Activated T-cell treated with anti-CD3 and anti-CD28 coated beads for 4 hours (primary cell): ENCODE measurements around the gene CSF3R.
"Not testable (repeated sequence)": the region's sequence is repeated elsewhere in the genome, so short reads cannot be mapped to it uniquely, and the experiment has no call there.

Experiments used
- DNase-seq: peaks from one replicate; pipeline ENCODE4 v3.0.0-alpha.2; 2020

Gene CSF3R

GRCh38 chr1:36512842-36513241, 30.1 kb upstream of the CSF3R start:
- DNase-seq = no peak

DNA sequence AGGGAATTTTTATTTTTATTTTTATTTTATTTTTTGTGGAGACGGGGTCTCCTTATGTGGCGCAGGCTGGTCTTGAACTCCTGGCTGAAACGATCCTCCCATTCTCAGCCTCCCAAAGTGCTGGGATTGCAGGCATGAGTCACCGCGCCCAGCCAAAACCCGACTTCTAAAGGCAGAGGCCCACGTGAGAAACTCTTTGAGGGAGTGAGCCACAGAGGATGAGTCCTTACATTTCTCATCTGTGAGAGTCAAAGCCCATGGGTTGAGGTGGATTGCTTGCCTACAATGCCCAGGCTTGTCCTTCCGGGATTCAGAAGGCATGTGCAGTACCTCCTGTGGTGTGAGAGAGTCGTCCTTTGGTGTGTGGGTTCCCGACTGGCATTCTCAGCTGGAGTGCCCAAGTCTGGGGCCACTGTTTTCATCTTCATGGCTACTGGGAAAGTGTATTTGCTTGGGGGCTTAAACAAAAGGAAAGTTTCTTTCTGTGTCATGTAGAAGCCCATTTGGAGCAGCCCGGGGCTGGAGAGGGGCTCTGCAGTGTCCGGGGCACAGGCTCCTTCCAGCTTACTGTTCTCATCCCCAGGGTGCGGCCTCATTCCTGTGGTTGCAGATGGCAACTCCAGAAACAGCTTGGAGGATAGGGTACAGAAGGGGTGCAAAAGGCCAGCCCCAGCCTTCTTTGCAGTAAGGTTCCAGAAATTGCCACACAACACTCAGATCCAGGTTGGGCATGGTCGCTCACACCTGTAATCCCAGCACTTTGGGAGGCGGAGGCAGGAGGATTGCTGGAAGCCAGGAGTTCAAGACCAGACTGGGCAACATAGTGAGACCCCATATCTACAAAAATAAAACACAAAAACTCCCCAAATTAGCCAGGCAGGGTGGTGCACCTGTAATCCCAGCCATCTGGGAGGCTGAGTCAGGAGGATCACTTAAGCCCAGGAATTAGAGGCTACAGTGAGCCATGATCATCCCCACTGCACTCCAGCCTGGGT, 29.4 kb upstream of the CSF3R start:
- no peak for DNase-seq

DNA sequence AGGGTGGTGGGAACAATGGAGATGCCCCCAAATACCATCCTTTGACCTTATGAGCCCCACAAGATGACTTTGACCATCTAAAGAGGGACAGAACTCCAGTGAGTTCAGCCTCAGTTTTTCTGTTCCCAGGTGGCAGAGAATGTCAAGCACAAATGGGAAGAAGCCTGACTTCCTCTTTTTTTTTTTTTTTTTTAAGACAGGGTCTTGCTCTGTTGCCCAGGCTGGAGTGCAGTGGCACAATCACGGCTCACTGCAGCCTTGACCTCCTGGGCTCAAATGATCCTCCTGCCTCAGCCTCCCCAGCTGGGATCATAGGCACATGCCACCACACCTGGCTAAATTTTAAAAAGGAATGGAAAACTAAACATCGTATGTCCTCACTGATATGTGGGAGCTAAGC, 28.5 kb upstream of the CSF3R start:
- not testable (repeated sequence) for DNase-seq

DNA sequence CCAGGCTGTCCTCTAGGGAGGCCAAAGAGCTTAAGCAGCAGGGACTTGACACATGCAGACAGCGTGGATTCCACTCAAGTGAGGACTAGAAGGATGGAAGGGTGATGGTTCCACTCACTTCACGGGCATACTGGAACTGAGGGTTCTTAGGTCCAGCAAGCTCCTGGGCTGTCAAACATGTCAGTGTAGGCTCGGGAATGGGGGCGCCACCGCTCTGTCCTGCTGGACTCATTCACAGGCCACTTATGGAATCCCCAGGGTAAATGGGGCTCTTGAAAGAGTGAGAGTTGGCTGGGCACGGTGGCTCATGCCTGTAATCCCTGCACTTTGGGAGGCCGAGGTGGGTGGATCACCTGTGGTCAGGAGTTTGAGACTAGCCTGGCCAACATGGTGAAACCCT, 27.7 kb upstream of the CSF3R start:
- DNase-seq = no peak

DNA sequence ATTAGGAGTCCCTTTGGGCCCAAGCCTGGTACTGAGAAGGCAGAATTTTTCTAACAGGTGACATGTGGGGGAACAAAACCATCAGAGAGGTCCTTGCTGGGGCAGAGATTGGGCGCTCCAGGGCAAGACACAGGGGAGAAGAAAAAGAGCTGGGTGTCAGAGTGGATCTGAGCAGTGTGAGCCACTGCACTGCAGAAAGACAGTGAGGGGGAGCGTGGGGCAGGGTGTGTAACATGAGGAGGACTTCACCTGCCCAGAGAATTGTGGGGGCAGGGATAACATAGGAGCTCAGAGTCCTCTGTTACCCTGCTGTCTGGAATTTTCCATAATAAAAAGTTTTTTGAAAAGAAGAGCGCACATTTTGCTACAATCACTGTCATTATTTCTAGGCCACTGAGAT, 25.5 kb upstream of the CSF3R start:
- DNase-seq = no peak

DNA sequence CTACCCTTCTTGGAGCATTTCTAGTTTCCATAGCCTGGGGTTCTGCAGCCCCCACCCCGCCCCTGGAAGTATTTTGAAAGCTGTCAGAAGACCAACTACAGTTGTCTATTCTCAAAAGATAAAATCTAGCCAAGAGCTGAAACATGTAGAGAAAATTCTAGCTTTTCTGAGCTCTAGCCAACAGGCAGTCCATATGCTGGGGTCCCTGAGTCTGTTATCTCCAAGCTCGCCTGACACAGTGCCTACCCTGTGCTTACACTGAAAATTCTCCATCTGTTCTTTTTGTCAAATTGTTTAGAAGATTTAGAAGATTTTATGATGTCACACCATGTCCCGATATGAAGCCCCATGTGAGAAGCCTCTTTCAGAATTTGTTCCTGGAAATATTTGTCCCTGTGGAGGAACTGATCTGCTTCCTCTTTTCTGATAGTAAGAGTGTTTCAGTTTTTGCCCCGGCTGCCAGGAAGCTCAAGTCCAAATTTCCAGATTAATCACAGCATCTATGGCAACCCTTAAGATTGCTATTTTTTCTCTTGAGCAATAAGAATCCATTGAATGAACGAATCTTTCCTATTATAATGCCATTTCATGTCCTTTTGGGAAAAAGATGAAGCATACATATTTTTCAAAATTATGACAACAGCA, 23.7 kb upstream of the CSF3R start:
- no peak for DNase-seq

DNA sequence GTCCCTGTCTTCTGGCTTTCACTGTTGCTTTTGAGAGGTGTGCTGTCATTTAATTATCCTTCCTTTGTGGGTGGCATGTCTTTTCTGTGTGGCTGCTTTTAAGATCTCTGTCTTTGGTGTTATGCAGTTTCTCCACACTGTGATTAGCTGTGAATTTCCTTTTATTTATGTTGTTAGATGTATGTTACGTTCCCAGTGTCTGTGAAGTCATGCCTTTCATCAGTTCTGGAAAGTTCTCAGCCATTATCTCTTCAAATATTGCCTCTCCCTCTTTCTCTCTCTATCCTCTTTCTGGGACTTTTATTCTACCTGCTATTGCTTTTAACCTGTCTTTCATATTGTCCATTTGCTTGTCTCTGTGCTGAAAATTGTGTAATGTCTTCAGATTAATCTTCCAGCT, 21.0 kb upstream of the CSF3R start:
- DNase-seq = no peak

DNA sequence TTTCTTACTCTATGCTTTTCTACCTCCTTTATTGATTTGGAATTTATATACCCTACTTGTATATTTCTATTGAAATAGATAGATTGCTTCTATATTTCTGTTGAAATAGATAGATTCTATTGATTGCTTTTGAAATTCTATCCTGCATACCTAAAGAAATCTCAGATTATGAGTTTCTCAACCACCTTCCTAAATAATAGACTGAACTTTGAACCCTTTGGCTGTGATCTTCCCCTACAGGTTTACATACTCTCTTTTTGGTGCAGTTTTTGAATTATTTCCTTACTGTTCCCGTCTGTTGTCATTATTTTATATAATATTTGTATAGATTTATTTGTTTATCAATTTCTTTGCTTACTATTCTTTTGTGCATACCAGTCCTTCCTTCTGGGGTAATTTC, 20.4 kb upstream of the CSF3R start:
- DNase-seq = no peak

DNA sequence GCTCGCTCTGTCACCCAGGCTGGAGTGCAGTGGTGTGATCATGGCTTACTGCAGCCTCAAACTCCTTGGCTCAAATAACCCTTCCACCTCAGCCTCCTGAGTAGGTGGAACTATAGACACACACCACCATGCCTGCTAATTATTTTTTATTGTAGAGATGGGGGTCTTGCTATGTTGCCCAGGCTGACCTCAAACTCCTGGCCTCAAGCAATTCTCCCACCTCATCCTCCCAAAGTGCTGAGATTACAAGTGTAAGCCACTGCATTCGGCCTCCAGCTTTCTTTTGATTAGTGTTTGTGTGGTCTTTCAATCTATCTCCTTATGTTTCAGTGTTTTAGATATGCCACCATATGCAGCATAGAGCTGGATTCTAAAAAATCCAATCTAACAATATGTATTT, 19.9 kb upstream of the CSF3R start:
- no peak for DNase-seq

DNA sequence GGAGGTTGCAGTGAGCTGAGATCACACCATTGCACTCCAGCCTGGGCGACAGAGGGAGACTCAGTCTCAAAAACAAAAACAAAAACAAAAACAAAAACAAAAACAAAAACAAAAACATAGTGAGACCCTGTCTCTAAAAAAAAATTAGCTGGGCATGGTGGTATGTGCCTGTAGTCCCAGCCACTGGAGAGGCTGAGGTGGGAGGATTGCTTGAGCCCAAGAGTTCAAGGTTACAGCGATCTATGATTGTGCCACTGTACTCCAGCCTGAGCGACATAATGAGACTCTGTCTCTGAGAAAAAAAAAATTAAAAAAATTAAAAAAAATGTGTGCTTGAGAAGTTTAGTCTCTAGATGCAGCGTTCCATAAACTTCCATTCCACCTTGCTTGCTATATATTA, 19.2 kb upstream of the CSF3R start:
- not testable (repeated sequence) for DNase-seq

DNA sequence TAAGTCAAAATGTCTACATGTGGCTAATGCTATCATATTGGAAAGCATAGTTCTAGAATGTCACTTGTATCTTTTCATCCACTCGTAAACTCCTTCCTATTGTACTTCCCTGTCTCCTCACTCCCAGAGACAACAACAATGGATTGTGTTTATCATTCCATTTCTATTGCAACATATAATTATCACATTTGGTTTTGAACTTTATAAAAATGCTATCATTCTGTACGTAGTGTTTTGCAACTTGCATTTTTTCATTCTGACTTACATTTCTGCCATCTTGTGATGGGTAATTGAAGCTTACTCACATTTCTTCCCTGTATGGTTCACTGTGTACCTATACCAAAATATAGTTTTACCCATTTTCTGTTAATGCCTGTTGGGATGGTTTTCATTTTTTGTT, 14.5 kb upstream of the CSF3R start:
- no peak for DNase-seq

GRCh38 chr1:36494971-36495370, 12.3 kb upstream of the CSF3R start:
- no peak for DNase-seq

DNA sequence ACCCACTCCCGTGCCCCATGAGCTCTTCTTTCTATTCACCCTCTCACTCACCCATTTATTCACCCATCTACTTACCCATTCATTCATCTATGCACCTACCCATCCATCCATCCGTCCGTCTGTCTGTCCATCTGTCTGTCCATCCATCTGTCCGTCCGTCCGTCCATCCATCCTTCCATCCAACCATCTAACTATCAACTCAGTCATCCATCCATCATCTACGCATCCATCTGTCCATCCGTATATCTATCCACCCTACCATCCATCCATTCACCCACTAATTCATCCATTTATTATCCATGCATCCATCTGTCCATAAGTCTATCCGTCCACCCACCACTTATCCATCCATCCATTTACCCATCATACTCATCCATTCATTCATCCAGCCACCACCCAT, 10.8 kb upstream of the CSF3R start:
- no peak for DNase-seq

DNA sequence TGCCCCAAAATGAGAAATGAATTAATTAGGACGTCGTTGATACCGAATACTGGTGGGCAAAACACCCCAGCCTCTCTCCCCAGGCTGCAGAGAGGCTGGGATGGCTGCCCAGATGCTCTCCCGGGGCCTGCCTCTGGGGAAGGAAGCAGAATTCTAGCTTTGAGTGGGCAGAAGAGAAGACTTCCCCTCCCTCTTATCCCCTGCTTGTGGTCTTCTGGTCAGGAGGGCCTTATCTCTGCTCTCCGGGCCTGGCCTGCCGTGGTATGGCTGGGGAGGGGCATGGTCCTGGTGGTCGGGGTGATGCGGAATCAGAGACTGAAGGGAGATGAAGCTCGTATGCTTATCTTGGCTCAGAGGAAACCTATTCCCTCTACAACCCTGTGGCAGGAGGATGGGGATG, 9.8 kb upstream of the CSF3R start:
- DNase-seq = no peak

DNA sequence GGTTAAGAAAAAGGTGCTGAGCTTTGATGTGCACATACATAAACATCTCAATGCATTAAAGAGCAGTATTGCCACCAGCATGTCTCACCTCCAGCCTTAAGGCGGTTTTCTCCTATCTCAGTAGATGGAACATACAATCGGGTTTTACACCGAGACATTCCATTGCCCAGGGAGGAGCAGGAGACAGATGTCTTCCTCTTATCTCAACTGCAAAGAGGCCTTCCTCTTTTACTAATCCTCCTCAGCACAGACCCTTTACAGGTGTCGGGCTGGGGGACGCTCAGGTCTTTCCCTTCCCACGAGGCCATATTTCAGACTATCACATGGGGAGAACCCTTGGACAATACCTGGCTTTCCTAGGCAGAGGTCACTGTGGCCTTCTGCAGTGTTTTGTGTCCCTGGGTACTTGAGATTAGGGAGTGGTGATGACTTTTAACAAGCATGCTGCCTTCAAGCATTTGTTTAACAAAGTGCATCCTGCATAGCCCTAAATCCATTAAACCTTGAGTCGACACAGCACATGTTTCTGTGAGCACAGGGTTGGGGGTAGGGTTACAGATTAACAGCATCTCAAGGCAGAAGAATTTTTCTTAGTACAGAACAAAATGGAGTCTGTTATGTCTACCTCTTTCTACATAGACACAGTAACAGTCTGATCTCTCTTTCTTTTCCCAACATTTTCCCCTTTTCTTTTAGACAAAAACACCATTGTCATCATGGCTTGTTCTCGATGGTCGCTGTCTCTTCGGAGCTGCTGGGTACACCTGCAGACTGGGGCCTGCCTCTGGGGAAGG, 6.7 kb upstream of the CSF3R start:
- not testable (repeated sequence) for DNase-seq

- DNase-seq = no peak
Observed at GRCh38 chr1:36487906-36488305, 5.2 kb upstream of the CSF3R start.

DNA sequence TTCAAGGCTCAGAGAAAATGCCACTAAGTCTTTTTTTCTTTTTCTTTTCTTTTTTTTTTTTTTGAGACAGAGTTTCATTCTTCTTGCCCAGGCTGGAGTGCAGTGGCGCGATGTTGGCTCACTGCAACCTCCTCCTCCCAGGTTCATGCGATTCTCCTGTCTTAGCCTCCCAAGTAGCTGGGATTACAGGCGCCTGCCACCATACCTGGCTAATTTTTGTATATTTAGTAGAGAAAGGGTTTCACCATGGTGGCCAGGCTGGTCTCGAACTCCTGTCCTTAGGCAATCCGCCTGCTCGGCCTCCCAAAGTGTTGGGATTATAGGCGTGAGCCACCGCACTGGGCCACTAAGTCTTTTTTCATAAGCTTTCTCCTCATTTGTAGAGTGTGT, 4.6 kb upstream of the CSF3R start:
- not testable (repeated sequence) for DNase-seq

- no peak for DNase-seq
Observed at GRCh38 chr1:36486439-36487335, 4.0 kb upstream of the CSF3R start.

- no peak for DNase-seq
Observed at GRCh38 chr1:36486093-36486438, 3.4 kb upstream of the CSF3R start.

- no peak for DNase-seq
Observed at GRCh38 chr1:36484099-36484498, 1.4 kb upstream of the CSF3R start.

DNA sequence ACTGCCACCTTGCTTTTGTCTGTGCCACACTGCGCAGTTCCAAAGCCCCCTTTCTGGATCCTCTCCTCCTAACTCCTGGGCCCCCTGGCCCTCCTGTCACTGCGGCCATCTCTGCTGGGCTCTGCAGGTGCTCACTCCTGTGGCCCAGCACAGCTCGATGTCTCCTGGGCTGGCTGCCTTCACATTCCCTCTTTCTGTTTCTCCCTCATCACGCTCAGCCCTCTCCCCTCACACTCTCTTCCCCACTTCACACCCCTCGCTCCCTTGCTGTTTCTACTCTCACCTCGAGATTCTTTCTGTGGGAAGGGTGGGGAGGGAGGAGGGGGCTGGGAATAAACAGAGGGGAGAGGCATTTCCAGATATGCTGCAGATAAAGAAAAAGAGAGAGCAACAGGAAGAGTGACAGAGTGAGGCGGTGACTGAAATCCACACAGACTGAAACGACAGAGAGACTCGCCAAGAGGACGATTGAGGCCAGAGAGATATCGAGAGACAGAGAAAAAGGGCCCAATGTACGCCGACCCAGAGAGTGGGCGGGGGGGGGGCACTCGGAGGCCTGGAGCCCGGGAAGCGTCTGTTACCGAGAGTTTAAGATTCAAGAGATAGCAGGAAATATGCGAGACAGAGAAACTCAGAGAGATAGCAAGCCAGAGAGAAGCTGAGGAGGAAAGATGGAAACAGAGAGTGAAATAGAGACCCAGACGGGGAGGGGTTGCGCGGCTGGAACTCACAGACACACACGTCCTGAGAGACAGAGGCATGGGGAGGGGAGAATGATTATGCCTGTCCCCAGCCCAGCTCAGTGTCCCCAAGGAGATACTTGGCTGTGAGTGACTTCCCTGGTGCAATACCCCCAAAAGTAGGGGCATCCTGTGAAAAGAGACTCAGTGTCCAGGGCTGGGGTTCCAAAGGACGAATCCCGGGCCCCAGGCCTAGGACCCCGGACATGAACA, 666 bp downstream of the CSF3R start:
- no peak for DNase-seq
